ENCODE measurements around the gene TCP11L2.
A peak's percentile ranks its signal among the peaks of the same experiment; 100 is the strongest.
"Not testable (repeated sequence)": the region's sequence is repeated elsewhere in the genome, so short reads cannot be mapped to it uniquely, and the experiment has no call there.

Gene TCP11L2

GRCh38 chr12:106345746-106346145 lies 43.2 kb downstream of the TCP11L2 start:
- DNase-seq = no peak

GRCh38 chr12:106348411-106348810 lies 45.9 kb downstream of the TCP11L2 start:
- DNase-seq = no peak

- DNase-seq = no peak
Measured at GRCh38 chr12:106353175-106353574, 50.6 kb downstream of the TCP11L2 start.

GRCh38 chr12:106357549-106358395 lies 55.2 kb downstream of the TCP11L2 start, which contains the start of gene POLR3B:
POLR3B (plus strand) TSS chr12:106357748; CDS start chr12:106357880, 132 bp downstream.
- peak; percentile 96 for DNase-seq

- DNase-seq = no peak
Measured at GRCh38 chr12:106358396-106359241, 56.1 kb downstream of the TCP11L2 start.

- DNase-seq = no peak
Measured at GRCh38 chr12:106359646-106360399, 57.3 kb downstream of the TCP11L2 start.

- DNase-seq = no peak
Measured at GRCh38 chr12:106360400-106360994, 58.0 kb downstream of the TCP11L2 start.

- DNase-seq = no peak
Measured at GRCh38 chr12:106362971-106363370, 60.4 kb downstream of the TCP11L2 start.

- no peak for DNase-seq
Measured at GRCh38 chr12:106364261-106364660, 61.7 kb downstream of the TCP11L2 start.

- no peak for DNase-seq
Measured at GRCh38 chr12:106369624-106370346, 67.3 kb downstream of the TCP11L2 start.

- DNase-seq = no peak
Measured at GRCh38 chr12:106378788-106379187, 76.3 kb downstream of the TCP11L2 start.

GRCh38 chr12:106380954-106381353 lies 78.4 kb downstream of the TCP11L2 start:
- no peak for DNase-seq

- not testable (repeated sequence) for DNase-seq
Measured at GRCh38 chr12:106381866-106382265, 79.3 kb downstream of the TCP11L2 start.

- DNase-seq = no peak
Measured at GRCh38 chr12:106386813-106387535, 84.4 kb downstream of the TCP11L2 start.

GRCh38 chr12:106387848-106388377 lies 85.4 kb downstream of the TCP11L2 start:
- DNase-seq = no peak

- DNase-seq = no peak
Measured at GRCh38 chr12:106389151-106389550, 86.6 kb downstream of the TCP11L2 start.

GRCh38 chr12:106392759-106393158 lies 90.2 kb downstream of the TCP11L2 start:
- DNase-seq = no peak

Data from CD4-positive, alpha-beta T cell treated with Interleukin-17A for 4 hours (primary cell).